ENCODE results near the gene PAGE2B. TPM values are rescaled to one million over a fixed set of nuclear protein-coding genes. Genes with fewer than 3 reads are reported as not detected.
"Not testable (repeated sequence)": the region's sequence is repeated elsewhere in the genome, so short reads cannot be mapped to it uniquely, and the experiment has no call there.

The PAGE2B gene
- total RNA-seq, 1 experiment from 2014 or later, result not detected

- no peak for DNase-seq (ENCODE audit: low spot score)
Observed at GRCh38 chrX:55109306-55109705, 34.5 kb downstream of the PAGE2B start.

GRCh38 chrX:55111578-55112254, 36.9 kb downstream of the PAGE2B start:
- DNase-seq (ENCODE audit: low spot score), result no peak

GRCh38 chrX:55116589-55116988, 41.8 kb downstream of the PAGE2B start:
- DNase-seq (ENCODE audit: low spot score), result not testable (repeated sequence)

- no peak for DNase-seq (ENCODE audit: low spot score)
Observed at GRCh38 chrX:55118574-55118973, 43.7 kb downstream of the PAGE2B start.

- no peak for DNase-seq (ENCODE audit: low spot score)
Observed at GRCh38 chrX:55119271-55119670, 44.4 kb downstream of the PAGE2B start.

- DNase-seq (ENCODE audit: low spot score), result no peak
Observed at GRCh38 chrX:55119712-55120111, 44.9 kb downstream of the PAGE2B start.

- DNase-seq (ENCODE audit: low spot score), result no peak
Observed at GRCh38 chrX:55120761-55121358, 46.0 kb downstream of the PAGE2B start.

GRCh38 chrX:55123900-55124299, 49.1 kb downstream of the PAGE2B start:
- DNase-seq (ENCODE audit: low spot score), result no peak

GRCh38 chrX:55127692-55128091, 52.9 kb downstream of the PAGE2B start:
- DNase-seq (ENCODE audit: low spot score), result no peak

Other genes with a start within 250 kb of the PAGE2B start
- not detected in 2 replicates for gene TRO, start 154.2 kb upstream of the PAGE2B start, total RNA-seq (2014; rRNA removed; shearing (Covaris generic))
- gene PFKFB1, start 80.8 kb upstream of the PAGE2B start, total RNA-seq (2014; rRNA removed; shearing (Covaris generic)), result not detected in 2 replicates
- 18.3 and 20.1 TPM in 2 replicates for gene APEX2, start 74.7 kb upstream of the PAGE2B start, total RNA-seq (2014; rRNA removed; shearing (Covaris generic))
- not detected in 2 replicates for gene ALAS2, start 44.1 kb upstream of the PAGE2B start, total RNA-seq (2014; rRNA removed; shearing (Covaris generic))
- gene PAGE2, start 14.0 kb downstream of the PAGE2B start, total RNA-seq (2014; rRNA removed; shearing (Covaris generic)), result not detected in 2 replicates
- 0.57 TPM in 1 of 2 replicates, not detected in the other for gene PAGE5, start 145.3 kb downstream of the PAGE2B start, total RNA-seq (2014; rRNA removed; shearing (Covaris generic))
- gene PAGE3, start 189.9 kb downstream of the PAGE2B start, total RNA-seq (2014; rRNA removed; shearing (Covaris generic)), result not detected in 2 replicates